ENCODE measurements around the gene NMT1. TPM values are rescaled to one million over a fixed set of nuclear protein-coding genes. Genes with fewer than 3 reads are reported as not detected.

The NMT1 gene
- total and polyA plus RNA-seq, 2 experiments from 2014 or later: 95.6 to 298 TPM

- peaks cover 5% of the 10 kb centered on the region; the same call in 1 of the 2 replicates for H3K27me3 ChIP-seq (ENCODE audit: insufficient read depth)
- no peaks in the 10 kb centered on the region for H3K9me3 Mint-ChIP-seq
- H3K4me2 ChIP-seq: peak overlapping the region; percentile 73
- no peaks in the 10 kb centered on the region for H3K9me2 ChIP-seq (ENCODE audit: insufficient read depth)
- H3F3A ChIP-seq (replicated peaks; ENCODE audit: low read depth): peaks cover 14% of the 10 kb centered on the region
- peaks cover 25% of the 10 kb centered on the region for H3K79me2 ChIP-seq (replicated peaks; ENCODE audit: insufficient read depth)
- TF ChIP-seq CREB1 (CRISPR knock-in tag; IDR thresholded peaks at IDR 0.05; ENCODE audit: low read depth): peak; percentile 41
- TF ChIP-seq NANOG (IDR thresholded peaks at IDR 0.05; ENCODE audit: borderline replicate concordance): no peak
- no peak for TF ChIP-seq ZNF331 (CRISPR knock-in tag; IDR thresholded peaks at IDR 0.05; ENCODE audit: low read depth)
- no peak for TF ChIP-seq EZH2phosphoT487 (IDR thresholded peaks at IDR 0.05; ENCODE audit: unreplicated experiment)
- TF ChIP-seq POLR2AphosphoS5 (IDR thresholded peaks at IDR 0.05; ENCODE audit: low read depth): no peak
- H2AFZ ChIP-seq: no peak overlapping the region
- DNase-seq (ENCODE audit: low spot score): peak; percentile 95
- H3K27ac Mint-ChIP-seq: peak overlapping the region; percentile 100
- H3K4me3 ChIP-seq: peak overlapping the region; percentile 62
- peak; percentile 9 for ATAC-seq
- H3K4me3 Mint-ChIP-seq: peak overlapping the region; percentile 100
- peaks cover 12% of the 10 kb centered on the region for H3K36me3 Mint-ChIP-seq (ENCODE audit: low read depth)
- H3K4me1 Mint-ChIP-seq: peaks cover 42% of the 10 kb centered on the region
- peaks cover 35% of the 10 kb centered on the region for H3K4me1 ChIP-seq (ENCODE audit: insufficient read depth)
- H3K27me3 Mint-ChIP-seq (ENCODE audit: insufficient read depth, low read depth, poor library complexity): peaks cover 39% of the 10 kb centered on the region
- H3K36me3 ChIP-seq (ENCODE audit: insufficient read depth): no peaks in the 10 kb centered on the region
- peak overlapping the region; percentile 97 for H3K27ac ChIP-seq (ENCODE audit: low read depth)
- peaks cover 15% of the 10 kb centered on the region; the same call in 1 of the 2 replicates for H4K20me1 ChIP-seq (replicated peaks; ENCODE audit: insufficient read depth)
Measured at GRCh38 chr17:45147581-45148182, 86.6 kb downstream of the NMT1 start.

DNA sequence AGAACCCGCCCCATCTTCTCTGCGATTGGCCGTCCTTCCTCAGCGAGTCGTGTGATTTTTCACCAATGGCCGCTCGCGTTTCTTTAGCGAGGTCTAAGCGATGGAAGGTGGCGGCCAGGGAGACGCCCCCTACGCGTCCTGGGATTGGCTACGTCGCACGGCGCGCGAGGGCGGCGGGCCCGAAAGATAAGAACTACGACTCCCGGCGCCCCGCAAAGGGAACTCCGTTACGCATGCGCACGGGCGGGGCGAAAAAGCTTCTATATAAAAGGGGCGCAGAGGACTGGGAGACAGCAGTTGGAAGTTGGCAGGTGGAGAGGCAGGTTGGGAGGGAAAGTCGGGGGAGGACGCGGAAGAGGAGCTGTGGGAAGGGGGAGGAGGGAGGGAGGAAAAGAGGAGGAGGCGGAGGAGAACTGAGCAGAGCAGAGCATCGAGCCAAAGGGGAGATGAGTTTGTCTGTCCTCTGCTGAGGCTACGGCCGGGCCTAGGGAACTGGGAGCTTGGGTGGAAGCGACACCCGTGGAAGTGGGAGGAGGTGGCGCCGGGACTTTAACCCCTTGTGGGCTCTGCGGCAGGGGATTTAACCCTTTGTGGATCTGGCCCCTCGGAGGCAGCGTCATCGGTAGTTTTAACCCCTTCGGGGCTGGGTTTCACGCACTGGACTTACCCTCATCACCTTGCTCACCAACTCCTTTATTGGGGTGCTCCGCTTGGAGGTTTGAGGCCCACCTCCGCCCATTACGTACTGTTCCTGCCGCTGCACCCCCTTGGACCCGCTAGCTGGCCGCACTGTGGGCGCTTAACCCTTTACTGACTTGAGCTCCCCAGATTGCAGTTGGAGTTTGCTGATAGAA, 87.3 kb downstream of the NMT1 start, which contains the start of gene HEXIM1:
Gene HEXIM1 (plus strand): TSS at position 293 of the 854 bp plus-strand sequence. CDS start 716 bp downstream, outside the sequence.
- Histone ChIP-seq H3K4me2 (peak within 1 kb of the TSS; percentile 95), H3K27ac (ENCODE audit: low read depth) (peak within 1 kb of the TSS; percentile 97), H3K4me1 (ENCODE audit: insufficient read depth) (peaks cover 35% of the 10 kb centered on the region), H3F3A (replicated peaks; ENCODE audit: low read depth) (peaks cover 14% of the 10 kb centered on the region), H3K9me2 (ENCODE audit: insufficient read depth) (no peaks in the 10 kb centered on the region), H3K27me3 (ENCODE audit: insufficient read depth) (peaks cover 5% of the 10 kb centered on the region; the same call in 1 of the 2 replicates), H3K4me3 (peak within 1 kb of the TSS; percentile 95), H2AFZ (no peak within 1 kb of the TSS), H4K20me1 (replicated peaks; ENCODE audit: insufficient read depth) (peaks cover 15% of the 10 kb centered on the region; the same call in 1 of the 2 replicates), H3K36me3 (ENCODE audit: insufficient read depth) (no peaks in the 10 kb centered on the region), H3K79me2 (replicated peaks; ENCODE audit: insufficient read depth) (peaks cover 25% of the 10 kb centered on the region)
- DNase-seq (ENCODE audit: low spot score) (peak; percentile 100), ATAC-seq (peak; percentile 62)
- Mint-ChIP-seq H3K4me1 (peaks cover 35% of the 10 kb centered on the region), H3K27ac (peak within 1 kb of the TSS; percentile 100), H3K36me3 (ENCODE audit: low read depth) (peaks cover 12% of the 10 kb centered on the region), H3K4me3 (peak within 1 kb of the TSS; percentile 100), H3K27me3 (ENCODE audit: insufficient read depth, low read depth, poor library complexity) (peaks cover 37% of the 10 kb centered on the region), H3K9me3 (no peaks in the 10 kb centered on the region)
- TF ChIP-seq NANOG (IDR thresholded peaks at IDR 0.05; ENCODE audit: borderline replicate concordance) (no peak), CREB1 (CRISPR knock-in tag; IDR thresholded peaks at IDR 0.05; ENCODE audit: low read depth) (peak; percentile 83), POLR2AphosphoS5 (IDR thresholded peaks at IDR 0.05; ENCODE audit: low read depth) (peak; percentile 100), STAT1 (IDR thresholded peaks at IDR 0.05; ENCODE audit: unreplicated experiment) (no peak), REST (IDR thresholded peaks at IDR 0.05; ENCODE audit: unreplicated experiment) (no peak), ETS1 (IDR thresholded peaks at IDR 0.05) (peak; percentile 91), EZH2phosphoT487 (IDR thresholded peaks at IDR 0.05; ENCODE audit: unreplicated experiment) (no peak)
